LNCaP clone FGC (cell line): ENCODE data around the gene SIPA1L2.

Experiments used
- DNase-seq: peaks from one replicate; pipeline ENCODE4 v3.0.0-alpha.2; 2011; ENCODE audit warnings: low read depth
- H3K4me3 ChIP-seq: 2 replicates; pipeline ENCODE4 v1.5.1; 2011; ENCODE audit warnings: mild to moderate bottlenecking, low read depth, low read length, control low read depth
- TF ChIP-seq, protein P1 (sequence below): IDR thresholded peaks from 2 replicates; pipeline ENCODE4 v1.5.1; 2012; ENCODE audit warnings: mild to moderate bottlenecking; ENCODE audit not compliant: control insufficient read depth, insufficient read depth; ENCODE audit errors: extremely low read depth

SIPA1L2 gene

DNA sequence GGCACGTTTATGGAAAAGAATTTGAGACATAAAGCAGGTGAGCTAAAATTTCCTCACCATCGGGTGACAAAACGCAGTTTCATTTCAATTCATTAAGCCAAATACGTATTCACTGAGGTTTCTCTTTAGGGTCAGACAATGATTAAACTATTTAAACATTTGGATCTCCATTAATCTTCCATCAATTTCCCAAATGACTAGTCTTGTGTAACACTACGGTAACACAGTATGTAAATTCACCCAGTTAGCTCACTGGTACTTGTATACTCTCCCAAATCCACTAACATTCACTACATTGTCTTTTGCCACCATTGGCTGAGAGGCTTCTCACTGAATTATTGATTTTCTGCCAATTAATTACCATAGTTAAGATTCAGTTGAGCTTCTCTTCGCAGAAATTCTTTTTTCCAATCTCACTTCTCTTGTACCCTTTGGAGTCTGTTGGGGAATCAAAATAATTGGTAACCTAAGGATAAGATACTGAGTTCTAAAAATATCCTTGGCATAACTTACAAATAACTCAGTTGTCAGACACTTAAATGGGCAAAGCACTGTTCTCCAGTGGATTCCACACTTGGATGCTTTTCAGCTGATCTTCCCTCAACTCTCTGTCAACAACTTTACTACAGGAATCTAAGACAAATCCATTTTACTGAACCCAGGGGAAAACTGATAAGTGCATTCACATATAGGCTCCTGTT lies 40.7 kb downstream of the SIPA1L2 start:
- no peak for DNase-seq
- TF ChIP-seq, protein P1, sequence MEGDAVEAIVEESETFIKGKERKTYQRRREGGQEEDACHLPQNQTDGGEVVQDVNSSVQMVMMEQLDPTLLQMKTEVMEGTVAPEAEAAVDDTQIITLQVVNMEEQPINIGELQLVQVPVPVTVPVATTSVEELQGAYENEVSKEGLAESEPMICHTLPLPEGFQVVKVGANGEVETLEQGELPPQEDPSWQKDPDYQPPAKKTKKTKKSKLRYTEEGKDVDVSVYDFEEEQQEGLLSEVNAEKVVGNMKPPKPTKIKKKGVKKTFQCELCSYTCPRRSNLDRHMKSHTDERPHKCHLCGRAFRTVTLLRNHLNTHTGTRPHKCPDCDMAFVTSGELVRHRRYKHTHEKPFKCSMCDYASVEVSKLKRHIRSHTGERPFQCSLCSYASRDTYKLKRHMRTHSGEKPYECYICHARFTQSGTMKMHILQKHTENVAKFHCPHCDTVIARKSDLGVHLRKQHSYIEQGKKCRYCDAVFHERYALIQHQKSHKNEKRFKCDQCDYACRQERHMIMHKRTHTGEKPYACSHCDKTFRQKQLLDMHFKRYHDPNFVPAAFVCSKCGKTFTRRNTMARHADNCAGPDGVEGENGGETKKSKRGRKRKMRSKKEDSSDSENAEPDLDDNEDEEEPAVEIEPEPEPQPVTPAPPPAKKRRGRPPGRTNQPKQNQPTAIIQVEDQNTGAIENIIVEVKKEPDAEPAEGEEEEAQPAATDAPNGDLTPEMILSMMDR: no peak
- H3K4me3 ChIP-seq: no peak overlapping the region

DNA sequence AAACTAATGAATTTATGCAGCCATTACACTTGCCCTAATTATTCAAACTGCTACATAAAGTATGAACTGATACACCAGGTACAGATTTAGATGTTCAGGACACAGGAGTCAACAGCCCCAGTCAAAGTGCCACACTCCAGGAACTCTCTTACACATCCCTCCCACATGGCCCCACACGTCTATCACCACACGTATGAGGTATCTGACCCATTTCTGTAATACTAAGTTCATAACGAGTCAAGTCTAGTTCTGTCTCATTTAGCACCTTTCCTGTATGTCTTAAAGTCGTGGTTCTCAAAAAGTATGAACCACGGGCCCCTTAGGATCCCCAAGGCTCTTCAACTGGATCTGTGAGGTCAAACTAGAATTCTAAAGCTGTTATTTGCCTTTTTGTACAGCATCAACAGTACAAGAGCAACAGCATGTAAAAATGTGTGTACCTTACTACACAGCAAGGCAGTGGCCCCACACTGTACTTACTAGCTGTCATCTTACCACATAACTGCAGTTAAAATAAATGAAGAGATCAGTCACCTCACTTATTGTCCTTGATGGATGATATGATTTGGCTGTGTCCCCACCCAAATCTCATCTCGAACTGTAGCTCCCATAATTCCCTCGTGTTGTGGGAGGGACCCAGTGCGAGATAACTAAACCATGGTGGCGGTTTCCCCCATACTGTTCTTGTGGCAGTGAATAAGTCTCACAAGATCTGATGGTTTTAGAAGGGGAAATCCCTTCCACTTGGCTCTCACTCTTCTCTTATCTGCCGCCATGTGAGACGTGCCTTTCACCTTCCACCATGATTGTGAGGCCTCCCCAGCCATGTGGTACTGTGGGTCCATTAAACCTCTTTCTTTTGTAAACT lies 42.6 kb downstream of the SIPA1L2 start:
- TF ChIP-seq, protein P1: no peak
- H3K4me3 ChIP-seq: no peak overlapping the region
- no peak for DNase-seq

DNA sequence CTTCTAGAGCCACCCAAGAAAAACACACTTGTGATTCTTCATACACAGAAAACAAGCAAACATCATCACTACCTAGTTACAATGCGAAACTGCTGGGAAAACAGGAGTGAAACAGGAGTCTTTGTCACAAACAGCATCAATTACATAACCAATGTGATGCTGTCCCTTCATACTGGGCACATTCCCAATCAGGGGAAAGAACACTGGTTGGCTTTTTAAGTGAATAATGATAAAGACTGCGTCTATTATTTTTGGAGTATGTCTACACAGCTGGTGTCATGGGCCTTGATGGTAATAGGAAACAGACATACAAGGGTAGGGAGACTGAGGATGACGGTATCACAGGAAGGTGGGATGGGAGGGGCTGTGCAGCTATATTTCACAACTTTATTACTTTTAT lies 43.3 kb downstream of the SIPA1L2 start:
- no peak for DNase-seq
- no peak overlapping the region for H3K4me3 ChIP-seq
- TF ChIP-seq, protein P1: no peak

GRCh38 chr1:232585486-232585885 lies 44.4 kb downstream of the SIPA1L2 start:
- no peak overlapping the region for H3K4me3 ChIP-seq
- DNase-seq: no peak
- TF ChIP-seq, protein P1: no peak

DNA sequence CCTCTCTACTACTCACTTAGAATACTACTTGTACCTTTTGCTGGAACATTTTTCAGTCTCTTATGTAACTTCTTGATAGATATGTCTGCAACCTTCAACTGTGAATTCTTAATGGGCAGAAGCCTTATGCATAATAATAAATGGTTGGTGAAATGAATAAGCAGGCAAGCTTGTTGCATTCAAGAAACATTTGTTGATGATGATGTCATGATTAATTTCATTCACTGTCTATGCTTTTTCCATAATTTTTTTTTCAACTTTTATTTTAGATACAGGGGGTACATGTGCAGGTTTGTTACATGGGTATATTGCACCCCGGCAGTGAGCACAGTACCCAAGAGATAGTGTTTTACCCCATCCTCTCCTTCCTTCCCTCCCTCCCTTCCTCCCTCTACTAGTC lies 48.0 kb downstream of the SIPA1L2 start:
- TF ChIP-seq, protein P1: no peak
- H3K4me3 ChIP-seq: no peak overlapping the region
- no peak for DNase-seq
